Osteocyte (in vitro differentiated cells): ENCODE results near the gene IFT57. TPM values are rescaled to one million over a fixed set of nuclear protein-coding genes. Genes with fewer than 3 reads are reported as not detected.

Experiments
- DNase-seq: peaks from one replicate; pipeline ENCODE4 v3.0.0; 2021; ENCODE audit warnings: mixed read lengths; ENCODE audit not compliant: unreplicated experiment; ENCODE audit errors: extremely low spot score
- H3K27ac Mint-ChIP-seq: one replicate; pipeline ENCODE4 v1.8.0; 2021; ENCODE audit warnings: mild to moderate bottlenecking, mixed read lengths; ENCODE audit not compliant: unreplicated experiment
- H3K27me3 Mint-ChIP-seq: one replicate; pipeline ENCODE4 v1.8.0; 2021; ENCODE audit warnings: mixed read lengths; ENCODE audit not compliant: unreplicated experiment
- H3K36me3 Mint-ChIP-seq: one replicate; pipeline ENCODE4 v1.8.0; 2021; ENCODE audit warnings: mixed read lengths; ENCODE audit not compliant: unreplicated experiment
- H3K4me1 Mint-ChIP-seq: one replicate; pipeline ENCODE4 v1.8.0; 2021; ENCODE audit warnings: mixed read lengths; ENCODE audit not compliant: unreplicated experiment
- H3K4me3 Mint-ChIP-seq: one replicate; pipeline ENCODE4 v1.8.0; 2021; ENCODE audit warnings: mild to moderate bottlenecking, moderate library complexity, mixed read lengths; ENCODE audit not compliant: unreplicated experiment
- H3K9me3 Mint-ChIP-seq: one replicate; pipeline ENCODE4 v1.8.0; 2021; ENCODE audit warnings: mixed read lengths; ENCODE audit not compliant: unreplicated experiment
- CTCF ChIP-seq: fragments of 200-600 bp; sonication (generic); IDR thresholded peaks from 2 replicates; pipeline ENCODE4 v1.5.0; 2021; ENCODE audit warnings: antibody characterized with exemption, mild to moderate bottlenecking, moderate library complexity
- total RNA-seq: library from RNA; stranded (reverse); gene quantifications from 2 replicates; pipeline ENCODE4 v1.2.1, GENCODE V29; 2021

Gene IFT57
- total RNA-seq, 1 donor from 2014 or later, result 32.2 TPM

GRCh38 chr3:108228286-108228685, 6.1 kb upstream of the IFT57 start:
- H3K27me3 Mint-ChIP-seq, result peaks cover 10% of the 10 kb centered on the region
- no peak overlapping the region for H3K27ac Mint-ChIP-seq
- H3K9me3 Mint-ChIP-seq, result no peaks in the 10 kb centered on the region
- peaks cover 10% of the 10 kb centered on the region for H3K4me1 Mint-ChIP-seq
- no peak overlapping the region for H3K4me3 Mint-ChIP-seq
- DNase-seq, result no peak
- TF ChIP-seq CTCF, result no peak
- no peaks in the 10 kb centered on the region for H3K36me3 Mint-ChIP-seq

- Mint-ChIP-seq H3K36me3 (no peaks in the 10 kb centered on the region), H3K4me3 (no peak overlapping the region), H3K9me3 (no peaks in the 10 kb centered on the region), H3K27ac (no peak overlapping the region), H3K27me3 (peaks cover 10% of the 10 kb centered on the region), H3K4me1 (peaks cover 17% of the 10 kb centered on the region)
- DNase-seq, result no peak
- TF ChIP-seq CTCF, result no peak
Measured at GRCh38 chr3:108227131-108227530, 4.9 kb upstream of the IFT57 start.

- TF ChIP-seq CTCF, result no peak
- Mint-ChIP-seq H3K4me1 (peaks cover 33% of the 10 kb centered on the region), H3K27me3 (peaks cover 6% of the 10 kb centered on the region), H3K36me3 (no peaks in the 10 kb centered on the region), H3K27ac (no peak overlapping the region), H3K4me3 (no peak overlapping the region), H3K9me3 (no peaks in the 10 kb centered on the region)
- DNase-seq, result no peak
Measured at GRCh38 chr3:108225221-108225620, 3.0 kb upstream of the IFT57 start.

GRCh38 chr3:108223928-108224327, 1.7 kb upstream of the IFT57 start:
- no peak for DNase-seq
- Mint-ChIP-seq H3K36me3 (no peaks in the 10 kb centered on the region), H3K4me1 (peaks cover 45% of the 10 kb centered on the region), H3K27me3 (peaks cover 2% of the 10 kb centered on the region), H3K27ac (no peak overlapping the region), H3K4me3 (no peak overlapping the region), H3K9me3 (no peaks in the 10 kb centered on the region)
- no peak for TF ChIP-seq CTCF

GRCh38 chr3:108222853-108223565, 785 bp upstream of the IFT57 start:
- no peak for DNase-seq
- Mint-ChIP-seq H3K9me3 (no peaks in the 10 kb centered on the region), H3K36me3 (peaks cover 1% of the 10 kb centered on the region), H3K4me3 (peak overlapping the region; percentile 99), H3K4me1 (peaks cover 52% of the 10 kb centered on the region), H3K27ac (peak overlapping the region; percentile 100), H3K27me3 (no peaks in the 10 kb centered on the region)
- TF ChIP-seq CTCF, result no peak
